ENCODE measurements around the gene S100A10. TPM values are rescaled to one million over a fixed set of nuclear protein-coding genes. Genes with fewer than 3 reads are reported as not detected.

S100A10 gene
- total RNA-seq, 1 experiment from 2014 or later, result 161 TPM

DNA sequence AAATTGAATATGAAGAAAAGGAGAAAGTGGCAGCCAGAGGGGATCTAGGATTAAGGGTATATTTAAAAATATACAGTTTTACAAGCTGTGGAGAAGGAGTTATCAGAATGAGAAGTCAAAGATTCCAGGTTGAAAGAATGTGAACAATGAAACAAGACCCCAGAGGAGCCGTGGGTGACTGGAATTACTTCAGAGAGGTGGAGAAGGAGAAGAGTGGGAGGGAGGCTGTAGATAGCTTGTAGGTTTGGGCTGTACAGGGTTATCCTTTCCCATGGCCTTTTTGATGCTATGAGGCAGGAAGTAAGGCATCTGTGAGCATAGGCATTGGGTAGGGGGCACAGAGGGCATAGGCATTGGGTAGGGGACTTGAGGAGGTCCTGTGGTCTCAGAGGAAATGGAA lies 48.4 kb upstream of the S100A10 start:
- H3K4me1 Mint-ChIP-seq, result peaks cover 36% of the 10 kb centered on the region
- TF ChIP-seq GRHL2 (CRISPR knock-in tag; IDR thresholded peaks at IDR 0.05; ENCODE audit: insufficient replicate concordance, severe bottlenecking) (no peak), ATF1 (CRISPR knock-in tag; IDR thresholded peaks at IDR 0.05) (no peak), JUN (CRISPR knock-in tag; IDR thresholded peaks at IDR 0.05) (no peak), ZNF396 (CRISPR knock-in tag; IDR thresholded peaks at IDR 0.05; ENCODE audit: borderline replicate concordance) (no peak), FOXP1 (CRISPR knock-in tag; IDR thresholded peaks at IDR 0.05; ENCODE audit: borderline replicate concordance) (no peak), NR2C2 (CRISPR knock-in tag; IDR thresholded peaks at IDR 0.05) (no peak), ZBTB21 (CRISPR knock-in tag; IDR thresholded peaks at IDR 0.05; ENCODE audit: borderline replicate concordance) (no peak), ZNF423 (CRISPR knock-in tag; IDR thresholded peaks at IDR 0.05) (no peak), PRRX2 (CRISPR knock-in tag; IDR thresholded peaks at IDR 0.05) (no peak), EMX1 (CRISPR knock-in tag; IDR thresholded peaks at IDR 0.05) (no peak), OVOL2 (CRISPR knock-in tag; IDR thresholded peaks at IDR 0.05; ENCODE audit: borderline replicate concordance) (no peak), NR1H2 (CRISPR knock-in tag; IDR thresholded peaks at IDR 0.05) (no peak)
- TF ChIP-seq, protein P1, sequence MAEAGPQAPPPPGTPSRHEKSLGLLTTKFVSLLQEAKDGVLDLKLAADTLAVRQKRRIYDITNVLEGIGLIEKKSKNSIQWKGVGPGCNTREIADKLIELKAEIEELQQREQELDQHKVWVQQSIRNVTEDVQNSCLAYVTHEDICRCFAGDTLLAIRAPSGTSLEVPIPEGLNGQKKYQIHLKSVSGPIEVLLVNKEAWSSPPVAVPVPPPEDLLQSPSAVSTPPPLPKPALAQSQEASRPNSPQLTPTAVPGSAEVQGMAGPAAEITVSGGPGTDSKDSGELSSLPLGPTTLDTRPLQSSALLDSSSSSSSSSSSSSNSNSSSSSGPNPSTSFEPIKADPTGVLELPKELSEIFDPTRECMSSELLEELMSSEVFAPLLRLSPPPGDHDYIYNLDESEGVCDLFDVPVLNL (CRISPR knock-in tag; IDR thresholded peaks at IDR 0.05; ENCODE audit: borderline replicate concordance, low read depth), result no peak
- TF ChIP-seq, protein P2, sequence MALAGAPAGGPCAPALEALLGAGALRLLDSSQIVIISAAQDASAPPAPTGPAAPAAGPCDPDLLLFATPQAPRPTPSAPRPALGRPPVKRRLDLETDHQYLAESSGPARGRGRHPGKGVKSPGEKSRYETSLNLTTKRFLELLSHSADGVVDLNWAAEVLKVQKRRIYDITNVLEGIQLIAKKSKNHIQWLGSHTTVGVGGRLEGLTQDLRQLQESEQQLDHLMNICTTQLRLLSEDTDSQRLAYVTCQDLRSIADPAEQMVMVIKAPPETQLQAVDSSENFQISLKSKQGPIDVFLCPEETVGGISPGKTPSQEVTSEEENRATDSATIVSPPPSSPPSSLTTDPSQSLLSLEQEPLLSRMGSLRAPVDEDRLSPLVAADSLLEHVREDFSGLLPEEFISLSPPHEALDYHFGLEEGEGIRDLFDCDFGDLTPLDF (CRISPR knock-in tag; IDR thresholded peaks at IDR 0.05), result no peak
- TF ChIP-seq, protein P3, sequence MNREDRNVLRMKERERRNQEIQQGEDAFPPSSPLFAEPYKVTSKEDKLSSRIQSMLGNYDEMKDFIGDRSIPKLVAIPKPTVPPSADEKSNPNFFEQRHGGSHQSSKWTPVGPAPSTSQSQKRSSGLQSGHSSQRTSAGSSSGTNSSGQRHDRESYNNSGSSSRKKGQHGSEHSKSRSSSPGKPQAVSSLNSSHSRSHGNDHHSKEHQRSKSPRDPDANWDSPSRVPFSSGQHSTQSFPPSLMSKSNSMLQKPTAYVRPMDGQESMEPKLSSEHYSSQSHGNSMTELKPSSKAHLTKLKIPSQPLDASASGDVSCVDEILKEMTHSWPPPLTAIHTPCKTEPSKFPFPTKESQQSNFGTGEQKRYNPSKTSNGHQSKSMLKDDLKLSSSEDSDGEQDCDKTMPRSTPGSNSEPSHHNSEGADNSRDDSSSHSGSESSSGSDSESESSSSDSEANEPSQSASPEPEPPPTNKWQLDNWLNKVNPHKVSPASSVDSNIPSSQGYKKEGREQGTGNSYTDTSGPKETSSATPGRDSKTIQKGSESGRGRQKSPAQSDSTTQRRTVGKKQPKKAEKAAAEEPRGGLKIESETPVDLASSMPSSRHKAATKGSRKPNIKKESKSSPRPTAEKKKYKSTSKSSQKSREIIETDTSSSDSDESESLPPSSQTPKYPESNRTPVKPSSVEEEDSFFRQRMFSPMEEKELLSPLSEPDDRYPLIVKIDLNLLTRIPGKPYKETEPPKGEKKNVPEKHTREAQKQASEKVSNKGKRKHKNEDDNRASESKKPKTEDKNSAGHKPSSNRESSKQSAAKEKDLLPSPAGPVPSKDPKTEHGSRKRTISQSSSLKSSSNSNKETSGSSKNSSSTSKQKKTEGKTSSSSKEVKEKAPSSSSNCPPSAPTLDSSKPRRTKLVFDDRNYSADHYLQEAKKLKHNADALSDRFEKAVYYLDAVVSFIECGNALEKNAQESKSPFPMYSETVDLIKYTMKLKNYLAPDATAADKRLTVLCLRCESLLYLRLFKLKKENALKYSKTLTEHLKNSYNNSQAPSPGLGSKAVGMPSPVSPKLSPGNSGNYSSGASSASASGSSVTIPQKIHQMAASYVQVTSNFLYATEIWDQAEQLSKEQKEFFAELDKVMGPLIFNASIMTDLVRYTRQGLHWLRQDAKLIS (CRISPR knock-in tag; IDR thresholded peaks at IDR 0.05; ENCODE audit: borderline replicate concordance), result no peak
- TF ChIP-seq, protein P4, sequence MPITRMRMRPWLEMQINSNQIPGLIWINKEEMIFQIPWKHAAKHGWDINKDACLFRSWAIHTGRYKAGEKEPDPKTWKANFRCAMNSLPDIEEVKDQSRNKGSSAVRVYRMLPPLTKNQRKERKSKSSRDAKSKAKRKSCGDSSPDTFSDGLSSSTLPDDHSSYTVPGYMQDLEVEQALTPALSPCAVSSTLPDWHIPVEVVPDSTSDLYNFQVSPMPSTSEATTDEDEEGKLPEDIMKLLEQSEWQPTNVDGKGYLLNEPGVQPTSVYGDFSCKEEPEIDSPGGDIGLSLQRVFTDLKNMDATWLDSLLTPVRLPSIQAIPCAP (CRISPR knock-in tag; IDR thresholded peaks at IDR 0.05), result no peak
- TF ChIP-seq, protein P5, sequence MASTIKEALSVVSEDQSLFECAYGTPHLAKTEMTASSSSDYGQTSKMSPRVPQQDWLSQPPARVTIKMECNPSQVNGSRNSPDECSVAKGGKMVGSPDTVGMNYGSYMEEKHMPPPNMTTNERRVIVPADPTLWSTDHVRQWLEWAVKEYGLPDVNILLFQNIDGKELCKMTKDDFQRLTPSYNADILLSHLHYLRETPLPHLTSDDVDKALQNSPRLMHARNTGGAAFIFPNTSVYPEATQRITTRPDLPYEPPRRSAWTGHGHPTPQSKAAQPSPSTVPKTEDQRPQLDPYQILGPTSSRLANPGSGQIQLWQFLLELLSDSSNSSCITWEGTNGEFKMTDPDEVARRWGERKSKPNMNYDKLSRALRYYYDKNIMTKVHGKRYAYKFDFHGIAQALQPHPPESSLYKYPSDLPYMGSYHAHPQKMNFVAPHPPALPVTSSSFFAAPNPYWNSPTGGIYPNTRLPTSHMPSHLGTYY (CRISPR knock-in tag; IDR thresholded peaks at IDR 0.05), result no peak
- TF ChIP-seq, protein P6, sequence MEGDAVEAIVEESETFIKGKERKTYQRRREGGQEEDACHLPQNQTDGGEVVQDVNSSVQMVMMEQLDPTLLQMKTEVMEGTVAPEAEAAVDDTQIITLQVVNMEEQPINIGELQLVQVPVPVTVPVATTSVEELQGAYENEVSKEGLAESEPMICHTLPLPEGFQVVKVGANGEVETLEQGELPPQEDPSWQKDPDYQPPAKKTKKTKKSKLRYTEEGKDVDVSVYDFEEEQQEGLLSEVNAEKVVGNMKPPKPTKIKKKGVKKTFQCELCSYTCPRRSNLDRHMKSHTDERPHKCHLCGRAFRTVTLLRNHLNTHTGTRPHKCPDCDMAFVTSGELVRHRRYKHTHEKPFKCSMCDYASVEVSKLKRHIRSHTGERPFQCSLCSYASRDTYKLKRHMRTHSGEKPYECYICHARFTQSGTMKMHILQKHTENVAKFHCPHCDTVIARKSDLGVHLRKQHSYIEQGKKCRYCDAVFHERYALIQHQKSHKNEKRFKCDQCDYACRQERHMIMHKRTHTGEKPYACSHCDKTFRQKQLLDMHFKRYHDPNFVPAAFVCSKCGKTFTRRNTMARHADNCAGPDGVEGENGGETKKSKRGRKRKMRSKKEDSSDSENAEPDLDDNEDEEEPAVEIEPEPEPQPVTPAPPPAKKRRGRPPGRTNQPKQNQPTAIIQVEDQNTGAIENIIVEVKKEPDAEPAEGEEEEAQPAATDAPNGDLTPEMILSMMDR (IDR thresholded peaks at IDR 0.05), result no peak
- POLR2A ChIA-PET, result no interaction called here
- no peak for ATAC-seq
- H3K27me3 Mint-ChIP-seq (ENCODE audit: low read depth), result peaks cover 12% of the 10 kb centered on the region
- no peaks in the 10 kb centered on the region for H3K36me3 Mint-ChIP-seq
- H3K27ac Mint-ChIP-seq, result no peak overlapping the region
- no peak overlapping the region for H3K4me3 Mint-ChIP-seq
- CTCF ChIA-PET, result interaction anchor here (2.4 kb wide), 1 partner anchor 11 kb away, joined by 10 read pairs; no protein-coding TSS in a partner anchor
- DNase-seq (ENCODE audit: low spot score), result no peak
- no peaks in the 10 kb centered on the region for H3K9me3 Mint-ChIP-seq

Data from WTC11 (cell line).